ENCODE results near the gene DGKB. TPM values are rescaled to one million over a fixed set of nuclear protein-coding genes. Genes with fewer than 3 reads are reported as not detected.

Gene DGKB
- total and polyA plus RNA-seq, 12 donors = 0.07 to 5.8 (median 1.5) TPM; not detected in 3

- Histone ChIP-seq H3K4me3 (no peak overlapping the region), H3K27ac (no peak overlapping the region), H3K36me3 (replicated peaks in 1 of 2) (no peaks in the 10 kb centered on the region), H3K9me3 (replicated peaks in 1 of 3) (no peaks in the 10 kb centered on the region), H3K27me3 (no peaks in the 10 kb centered on the region), H3K4me1 (replicated peaks in 1 of 2) (no peaks in the 10 kb centered on the region)
- WGBS, 4 donors = 60 to 88% (median 74%) methylated on average over 1 of the region's 1 CpG
- TF ChIP-seq CTCF (IDR thresholded peaks at IDR 0.05) = no peak
- no peak for DNase-seq
- intact Hi-C loops (cut with DNase I) = no loop called here
Measured at GRCh38 chr7:14851610-14852009, 50.9 kb downstream of the DGKB start.

GRCh38 chr7:14850039-14850438 is 52.5 kb downstream of the DGKB start:
- Histone ChIP-seq H3K27me3 (no peaks in the 10 kb centered on the region), H3K4me1 (replicated peaks in 1 of 2) (no peaks in the 10 kb centered on the region), H3K4me3 (no peak overlapping the region), H3K9me3 (replicated peaks in 1 of 3) (no peaks in the 10 kb centered on the region), H3K36me3 (replicated peaks in 1 of 2) (no peaks in the 10 kb centered on the region), H3K27ac (no peak overlapping the region)
- WGBS, 4 donors = 73 to 88% (median 82%) methylated on average over 2 of the region's 2 CpGs
- intact Hi-C loops (cut with DNase I) = no loop called here
- no peak for DNase-seq
- TF ChIP-seq POLR2A (IDR thresholded peaks at IDR 0.05) = no peak
- no peak for TF ChIP-seq CTCF (IDR thresholded peaks at IDR 0.05)

GRCh38 chr7:14846405-14846804 is 56.1 kb downstream of the DGKB start:
- H3K4me3 ChIP-seq = no peak overlapping the region
- no peaks in the 10 kb centered on the region for H3K36me3 ChIP-seq (replicated peaks in 1 of 2)
- no peaks in the 10 kb centered on the region for H3K9me3 ChIP-seq (replicated peaks in 1 of 3)
- WGBS, 4 donors = 72 to 82% (median 78%) methylated on average over 4 of the region's 4 CpGs
- H3K27ac ChIP-seq = no peak overlapping the region
- no peak for DNase-seq
- TF ChIP-seq CTCF (IDR thresholded peaks at IDR 0.05) = no peak
- TF ChIP-seq POLR2A (IDR thresholded peaks at IDR 0.05) = no peak
- H3K27me3 ChIP-seq = no peaks in the 10 kb centered on the region
- H3K4me1 ChIP-seq (replicated peaks in 1 of 2) = no peaks in the 10 kb centered on the region
- intact Hi-C loops (cut with DNase I) = no loop called here

GRCh38 chr7:14843755-14844154 is 58.8 kb downstream of the DGKB start:
- no peak for DNase-seq
- H3K9me3 ChIP-seq (replicated peaks in 1 of 3) = no peaks in the 10 kb centered on the region
- intact Hi-C loops (cut with DNase I) = no loop called here
- no peaks in the 10 kb centered on the region for H3K4me1 ChIP-seq (replicated peaks in 1 of 2)
- WGBS, 4 donors = 44 to 86% (median 77%) methylated on average over 1 of the region's 1 CpG
- H3K4me3 ChIP-seq = no peak overlapping the region
- H3K27ac ChIP-seq = no peak overlapping the region
- no peak for TF ChIP-seq POLR2A (IDR thresholded peaks at IDR 0.05)
- TF ChIP-seq CTCF (IDR thresholded peaks at IDR 0.05) = no peak
- H3K36me3 ChIP-seq (replicated peaks in 1 of 2) = no peaks in the 10 kb centered on the region
- no peaks in the 10 kb centered on the region for H3K27me3 ChIP-seq

Data from adrenal gland (tissue), 12 donors.